Measurements from ENCODE around the gene GNA15. TPM values are rescaled to one million over a fixed set of nuclear protein-coding genes. Genes with fewer than 3 reads are reported as not detected.

GNA15 gene
- total RNA-seq, 1 donor from 2014 or later = 20.5 TPM

DNA sequence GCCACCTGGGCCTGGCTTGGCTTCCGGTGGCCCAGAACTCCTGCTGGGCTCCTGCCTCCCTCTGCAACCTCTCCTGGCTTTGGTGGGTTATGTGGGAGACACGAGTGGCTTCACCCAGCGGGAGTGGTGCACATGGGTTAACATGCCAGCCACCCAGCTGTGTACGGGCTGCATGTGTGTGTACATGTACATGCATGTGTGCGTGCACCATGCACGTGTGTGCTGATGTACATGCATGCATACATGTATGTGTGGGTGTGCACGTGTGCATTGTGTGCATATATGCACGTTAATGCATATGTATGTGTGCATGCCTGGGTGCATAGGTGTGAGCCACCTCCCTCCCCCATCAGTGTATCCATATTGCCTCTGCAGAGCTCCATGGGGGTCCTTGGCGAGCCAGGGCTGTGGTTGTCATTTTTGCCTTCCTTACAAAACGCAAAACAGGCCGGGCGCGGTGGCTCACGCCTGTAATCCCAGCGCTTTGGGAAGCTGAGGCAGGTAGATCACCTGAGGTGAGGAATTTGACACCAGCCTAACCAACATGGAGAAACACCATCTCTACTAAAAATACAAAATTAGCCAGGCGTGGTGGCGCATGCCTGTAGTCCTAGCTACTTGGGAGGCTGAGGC lies 29.2 kb upstream of the GNA15 start:
- no peak for DNase-seq (ENCODE audit: low spot score)

DNA sequence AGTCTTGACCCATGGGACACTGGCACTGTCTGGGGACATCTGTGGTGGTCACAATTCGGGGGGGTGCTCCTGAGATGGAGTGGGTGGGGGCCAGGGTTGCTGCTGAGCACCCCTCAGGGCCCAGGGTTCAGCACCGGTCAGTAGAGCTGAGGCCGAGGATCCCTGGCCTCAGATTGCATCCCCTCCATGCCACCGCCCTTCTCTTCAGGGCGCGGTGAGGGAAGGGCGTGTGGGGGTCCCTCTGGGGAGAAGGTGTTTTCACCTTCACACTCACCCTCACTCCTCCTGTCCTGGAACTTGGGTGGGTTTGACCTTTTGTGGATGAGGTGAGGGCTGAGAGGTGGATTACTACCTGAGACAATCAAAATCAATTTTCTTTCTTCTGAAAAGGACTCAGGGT lies 28.2 kb upstream of the GNA15 start:
- DNase-seq (ENCODE audit: low spot score) = no peak

GRCh38 chr19:3108775-3109174 lies 27.1 kb upstream of the GNA15 start:
- DNase-seq (ENCODE audit: low spot score) = no peak

- DNase-seq (ENCODE audit: low spot score) = no peak
Observed at GRCh38 chr19:3109491-3109890, 26.3 kb upstream of the GNA15 start.

DNA sequence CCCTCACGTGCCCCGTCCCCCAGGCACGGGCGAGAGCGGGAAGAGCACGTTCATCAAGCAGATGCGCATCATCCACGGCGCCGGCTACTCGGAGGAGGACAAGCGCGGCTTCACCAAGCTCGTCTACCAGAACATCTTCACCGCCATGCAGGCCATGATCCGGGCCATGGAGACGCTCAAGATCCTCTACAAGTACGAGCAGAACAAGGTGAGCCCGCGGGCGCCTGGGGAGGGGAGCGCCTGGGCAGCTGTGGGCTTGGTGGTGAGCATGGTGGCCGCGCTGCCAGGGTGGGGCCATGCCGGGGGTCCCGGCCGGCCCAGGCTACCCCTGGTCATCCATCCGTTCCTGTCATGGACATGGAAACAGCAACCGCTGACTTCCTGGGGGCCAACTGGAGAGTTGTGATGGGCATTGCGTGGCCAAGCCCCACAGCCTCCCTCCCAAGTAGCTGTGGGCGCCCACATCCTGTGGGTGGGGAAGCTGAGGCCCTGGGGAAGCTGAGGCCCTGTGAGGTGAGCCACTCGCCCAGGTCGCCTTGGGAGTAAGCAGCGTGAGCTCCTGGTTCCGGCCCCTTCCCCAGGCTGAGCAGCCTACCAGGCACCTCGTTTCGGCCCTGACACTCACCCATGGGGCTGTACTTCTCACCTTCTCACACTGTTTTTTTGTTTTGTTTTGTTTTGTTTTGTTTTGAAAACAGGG lies 25.6 kb upstream of the GNA15 start:
- DNase-seq (ENCODE audit: low spot score) = no peak

GRCh38 chr19:3111586-3112247 lies 24.1 kb upstream of the GNA15 start:
- no peak for DNase-seq (ENCODE audit: low spot score)

- no peak for DNase-seq (ENCODE audit: low spot score)
Observed at GRCh38 chr19:3112375-3113099, 23.3 kb upstream of the GNA15 start.

DNA sequence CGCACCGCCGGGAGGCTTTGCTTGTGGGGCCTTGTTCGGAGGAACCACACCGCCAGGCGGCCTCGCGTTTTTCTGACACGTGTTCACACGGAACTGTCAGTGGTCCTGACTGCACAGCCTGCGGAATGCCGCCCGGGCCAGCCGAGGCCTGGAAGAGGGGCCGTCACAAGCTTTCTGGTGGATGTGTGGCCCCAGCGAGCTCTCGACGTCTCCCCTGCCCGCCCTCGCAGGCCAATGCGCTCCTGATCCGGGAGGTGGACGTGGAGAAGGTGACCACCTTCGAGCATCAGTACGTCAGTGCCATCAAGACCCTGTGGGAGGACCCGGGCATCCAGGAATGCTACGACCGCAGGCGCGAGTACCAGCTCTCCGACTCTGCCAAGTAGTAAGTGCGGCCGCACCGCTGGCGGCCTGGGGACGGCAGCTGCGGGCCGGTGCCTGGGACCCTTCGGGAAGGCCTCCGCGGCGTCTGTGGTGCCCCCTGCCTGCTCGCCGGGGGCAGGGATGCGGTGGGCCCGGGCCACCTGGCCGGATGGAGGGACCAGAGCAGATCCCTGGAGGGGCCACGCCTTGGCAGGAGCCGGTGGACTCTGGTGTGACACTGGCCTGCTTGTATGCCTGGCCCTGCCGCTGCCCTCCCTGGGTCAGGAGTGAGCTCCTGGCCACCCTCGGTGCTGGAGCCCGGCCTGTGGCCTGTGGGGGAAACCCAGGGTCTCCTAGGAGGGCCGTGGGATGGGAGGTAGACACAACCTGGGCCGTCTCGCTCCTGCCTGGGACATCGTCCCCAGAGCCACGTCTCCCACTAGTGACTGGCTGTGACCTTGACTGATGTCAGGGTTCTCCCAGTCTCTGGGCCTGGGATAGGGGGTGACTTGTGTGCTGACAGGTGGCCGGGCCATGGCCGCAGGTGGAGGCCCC lies 22.5 kb upstream of the GNA15 start:
- DNase-seq (ENCODE audit: low spot score) = no peak

DNA sequence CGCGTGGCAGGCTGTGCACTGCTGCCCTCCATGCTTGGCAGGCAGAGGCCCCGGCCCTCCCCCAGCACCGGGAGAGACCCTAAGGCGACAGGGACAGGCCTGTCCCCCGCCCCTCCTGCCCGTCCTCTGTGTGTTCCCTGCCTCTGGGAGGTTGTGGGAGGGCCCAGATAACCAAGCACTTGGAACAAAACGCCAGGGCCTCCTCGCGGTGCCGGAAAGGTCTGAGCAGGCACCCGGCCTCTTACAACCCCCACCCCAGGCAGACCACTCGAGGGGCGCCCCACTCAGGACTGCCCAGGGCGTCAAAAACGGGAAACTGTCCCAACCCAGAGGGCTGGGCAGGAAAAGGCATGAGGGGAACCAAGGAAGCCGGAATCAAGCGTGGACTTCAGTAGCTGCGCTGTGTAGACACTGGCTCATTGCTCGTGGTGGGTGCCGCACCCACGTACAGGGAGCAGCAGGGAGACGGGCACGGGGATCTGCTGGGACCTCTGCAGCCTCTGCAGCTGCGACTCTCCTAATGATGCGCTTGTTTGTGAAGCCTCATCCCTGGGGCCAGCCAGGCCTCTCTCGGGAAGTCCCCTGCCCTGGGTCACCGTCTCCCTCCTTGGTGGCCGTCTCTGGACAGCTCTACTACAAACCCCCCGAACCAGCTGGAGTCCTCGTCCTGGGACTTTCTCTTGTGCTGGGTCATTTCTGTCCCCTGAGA lies 21.7 kb upstream of the GNA15 start:
- no peak for DNase-seq (ENCODE audit: low spot score)

- no peak for DNase-seq (ENCODE audit: low spot score)
Observed at GRCh38 chr19:3114811-3115210, 21.0 kb upstream of the GNA15 start.

DNA sequence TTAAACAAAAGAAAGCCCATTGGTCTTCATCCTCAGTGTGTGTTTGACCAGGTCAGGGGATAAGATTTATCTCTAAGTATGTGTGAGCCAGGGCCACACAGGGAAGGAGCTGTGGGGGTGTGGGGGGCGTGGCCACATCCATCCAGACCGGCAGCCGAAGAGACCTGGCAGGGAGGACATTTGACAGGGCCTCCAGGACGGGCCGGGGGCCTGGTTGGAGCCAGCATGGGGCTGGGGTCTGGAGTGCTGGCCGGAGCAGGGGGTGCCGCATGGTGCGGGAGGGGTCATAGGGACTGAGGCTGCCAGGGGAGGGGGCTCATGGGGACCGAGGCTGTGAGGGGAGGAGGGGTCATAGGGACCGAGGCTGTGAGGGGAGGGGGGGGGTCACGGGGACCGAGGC lies 20.4 kb upstream of the GNA15 start:
- no peak for DNase-seq (ENCODE audit: low spot score)

DNA sequence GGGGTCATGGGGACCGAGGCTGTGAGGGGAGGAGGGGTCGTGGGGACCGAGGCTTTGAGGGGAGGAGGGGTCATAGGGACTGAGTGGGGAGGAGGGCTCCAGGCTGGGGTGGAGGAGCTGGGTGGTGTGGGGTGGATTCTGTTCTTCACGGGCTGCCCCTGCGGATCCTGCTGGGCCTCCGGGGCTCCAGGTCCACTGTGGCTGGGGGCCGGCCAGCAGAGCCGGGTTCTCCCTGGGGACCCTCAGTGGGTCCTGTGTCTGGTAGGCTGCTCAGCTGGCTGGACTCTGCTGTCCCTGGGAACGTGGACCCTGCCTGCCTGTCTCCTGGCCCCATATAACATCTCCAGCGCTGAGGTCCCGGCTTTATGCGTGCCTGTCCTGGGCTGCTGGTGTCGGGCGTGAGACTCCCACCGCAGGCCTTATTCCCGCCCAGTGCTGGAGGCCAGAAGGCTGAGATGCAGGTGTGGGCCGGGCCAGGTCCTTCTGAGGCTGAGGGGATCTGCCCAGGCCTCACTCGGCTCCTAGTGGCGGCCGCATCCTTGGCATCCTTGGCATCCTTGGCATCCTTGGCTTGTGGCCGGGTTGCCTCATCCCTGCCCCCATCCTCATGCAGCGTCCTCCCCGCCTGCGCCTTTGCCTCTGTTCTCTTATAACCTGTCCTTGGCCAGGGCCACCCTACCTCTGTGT lies 19.8 kb upstream of the GNA15 start:
- DNase-seq (ENCODE audit: low spot score) = no peak

DNA sequence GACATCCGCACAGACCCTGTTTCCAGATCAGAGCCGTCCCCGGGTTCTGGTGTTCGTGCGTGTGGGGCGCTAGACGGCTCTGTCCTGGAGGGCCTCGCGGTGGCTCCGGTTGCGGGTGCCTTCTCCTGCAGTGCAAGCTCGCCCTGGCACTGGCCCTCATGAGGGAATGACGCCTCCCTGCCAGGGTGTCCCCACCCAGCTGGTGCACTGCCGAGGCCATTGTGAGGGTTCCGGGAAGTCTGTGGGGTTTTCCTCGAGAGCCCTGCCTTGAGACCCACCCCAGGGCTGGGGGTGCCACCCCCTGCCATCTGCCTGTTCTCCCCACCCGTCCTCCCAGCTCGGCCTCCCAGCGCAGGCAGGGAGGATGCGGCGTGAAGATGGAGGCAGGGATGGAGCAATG lies 19.2 kb upstream of the GNA15 start:
- no peak for DNase-seq (ENCODE audit: low spot score)

GRCh38 chr19:3117716-3118115 lies 18.1 kb upstream of the GNA15 start:
- no peak for DNase-seq (ENCODE audit: low spot score)

GRCh38 chr19:3118232-3119070 lies 17.4 kb upstream of the GNA15 start:
- no peak for DNase-seq (ENCODE audit: low spot score)

DNA sequence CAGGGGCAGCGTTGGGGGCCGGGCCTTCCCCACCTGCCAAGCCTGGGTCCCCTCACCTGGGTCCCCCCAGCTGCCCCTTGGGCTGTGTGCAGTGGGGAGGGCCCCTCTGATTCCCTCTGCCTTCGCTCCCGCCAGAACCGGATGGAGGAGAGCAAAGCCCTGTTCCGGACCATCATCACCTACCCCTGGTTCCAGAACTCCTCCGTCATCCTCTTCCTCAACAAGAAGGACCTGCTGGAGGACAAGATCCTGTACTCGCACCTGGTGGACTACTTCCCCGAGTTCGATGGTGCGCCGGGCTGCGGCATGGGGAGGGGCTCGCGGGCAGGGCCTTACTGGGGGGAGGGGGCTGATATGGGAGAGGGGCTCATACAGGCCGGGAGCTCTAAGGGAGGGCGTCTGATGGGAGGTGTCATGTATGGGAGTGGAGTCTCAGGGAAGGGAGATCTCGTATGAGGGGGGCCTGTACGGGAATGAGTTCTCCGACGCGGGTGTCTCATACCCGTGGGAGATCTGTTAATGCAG lies 16.7 kb upstream of the GNA15 start:
- no peak for DNase-seq (ENCODE audit: low spot score)

- no peak for DNase-seq (ENCODE audit: low spot score)
Observed at GRCh38 chr19:3119693-3120380, 16.0 kb upstream of the GNA15 start.

DNA sequence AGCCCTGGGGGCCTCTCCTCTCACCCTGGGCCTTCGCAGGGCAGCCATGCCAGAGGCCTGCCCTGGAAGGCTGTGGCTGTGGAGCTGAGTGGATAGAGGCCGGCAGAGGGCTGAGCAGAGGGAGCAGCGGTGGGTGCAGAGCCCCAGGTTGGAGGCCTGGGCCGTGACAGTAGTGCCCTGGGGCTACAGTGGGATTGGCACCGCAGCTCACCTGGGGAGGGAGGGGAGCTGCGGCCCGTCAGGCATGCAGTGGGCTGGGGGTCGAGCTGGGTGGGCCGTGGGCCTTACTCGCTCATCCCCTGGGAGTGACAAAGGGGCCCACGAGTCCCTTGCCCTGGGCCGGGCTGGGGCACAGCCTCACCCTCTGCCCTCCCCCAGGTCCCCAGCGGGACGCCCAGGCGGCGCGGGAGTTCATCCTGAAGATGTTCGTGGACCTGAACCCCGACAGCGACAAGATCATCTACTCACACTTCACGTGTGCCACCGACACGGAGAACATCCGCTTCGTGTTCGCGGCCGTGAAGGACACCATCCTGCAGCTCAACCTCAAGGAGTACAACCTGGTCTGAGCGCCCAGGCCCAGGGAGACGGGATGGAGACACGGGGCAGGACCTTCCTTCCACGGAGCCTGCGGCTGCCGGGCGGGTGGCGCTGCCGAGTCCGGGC lies 15.1 kb upstream of the GNA15 start:
- DNase-seq (ENCODE audit: low spot score) = no peak

Measured in umbilical cord (tissue), 2 donors.